Measurements from ENCODE around the gene MALSU1.

GRCh38 chr7:23290993-23291392, 8.1 kb upstream of the MALSU1 start:
- TF ChIP-seq POLR2AphosphoS5 (IDR thresholded peaks at IDR 0.05; ENCODE audit: low read depth, low read length) (no peak), FOXP2 (optimal IDR thresholded peaks at IDR 0.05; ENCODE audit: borderline replicate concordance, extremely low read depth, extremely low read length, insufficient read depth) (no peak), TAF1 (IDR thresholded peaks at IDR 0.05; ENCODE audit: borderline replicate concordance, insufficient read depth, low read length) (no peak), REST (IDR thresholded peaks at IDR 0.05; ENCODE audit: insufficient read depth in 1 of 2, low read depth in 2 of 2, low read length in 2 of 2) (no peak)
